ENCODE data around the gene FLYWCH2. TPM values are rescaled to one million over a fixed set of nuclear protein-coding genes. Genes with fewer than 3 reads are reported as not detected.

FLYWCH2 gene
- total RNA-seq, 1 experiment from 2014 or later, result 33.7 TPM

DNA sequence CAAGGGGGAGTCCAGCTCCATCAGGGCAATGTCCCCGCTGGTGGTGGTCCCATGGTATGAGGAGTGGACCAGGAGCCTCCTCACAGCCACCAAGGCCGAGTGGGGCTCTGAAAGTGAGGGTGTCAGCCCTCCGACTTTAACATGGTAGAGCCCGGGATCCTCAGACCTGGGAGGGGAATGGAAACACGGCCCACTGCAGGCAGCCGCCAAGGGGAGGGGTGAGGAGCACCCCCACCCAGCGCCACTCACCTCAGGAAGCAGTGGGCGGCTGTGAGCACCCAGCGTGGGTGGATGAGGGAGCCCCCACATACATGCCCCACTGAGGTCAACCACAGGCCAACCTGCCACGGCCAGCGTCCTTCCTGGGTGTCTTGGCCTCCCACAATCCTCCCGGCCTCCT, 42.1 kb upstream of the FLYWCH2 start:
- Histone ChIP-seq H3K9me2 (ENCODE audit: insufficient read depth) (no peaks in the 10 kb centered on the region), H3K4me3 (replicated peaks in 1 of 2; ENCODE audit: low read depth in 1 of 2, low read length in 2 of 2) (no peak overlapping the region), H3K9ac (ENCODE audit: low read length) (no peak overlapping the region), H3K9me3 (ENCODE audit: control insufficient read depth in 1 of 2, insufficient read depth in 1 of 2, low read depth in 1 of 2, low read length in 2 of 2) (no peaks in the 10 kb centered on the region), H3K4me1 (ENCODE audit: control insufficient read depth in 1 of 2, insufficient read depth in 2 of 2, low read length in 2 of 2) (peaks cover 22 to 62% of the 10 kb centered on the region in 2 experiments), H4K20me1 (ENCODE audit: insufficient read depth) (no peaks in the 10 kb centered on the region), H3K36me3 (ENCODE audit: control insufficient read depth in 1 of 2, insufficient read depth in 2 of 2, low read length in 2 of 2) (no peaks in the 10 kb centered on the region), H3K4me2 (ENCODE audit: low read length) (no peak overlapping the region; the same call in 1 of the 2 replicates), H3K27me3 (ENCODE audit: insufficient read depth, low read length) (no peaks in the 10 kb centered on the region), H3K79me2 (ENCODE audit: insufficient read depth, low read length) (no peaks in the 10 kb centered on the region), H2AFZ (ENCODE audit: low read depth, low read length, poor library complexity, severe bottlenecking) (no peak overlapping the region), H3K27ac (ENCODE audit: low read depth, low read length) (no peak overlapping the region; the same call in 1 of the 2 replicates)
- CTCF ChIA-PET, result no interaction called here
- TF ChIP-seq ELF1 (IDR thresholded peaks at IDR 0.05; ENCODE audit: borderline replicate concordance, low read depth) (no peak), JUND (IDR thresholded peaks at IDR 0.05) (no peak), RAD21 (IDR thresholded peaks at IDR 0.05; ENCODE audit: low read depth) (no peak), POLR2AphosphoS5 (IDR thresholded peaks at IDR 0.05; ENCODE audit: low read depth, low read length) (no peak), EZH2phosphoT487 (IDR thresholded peaks at IDR 0.05; ENCODE audit: borderline replicate concordance) (no peak), SRF (IDR thresholded peaks at IDR 0.05; ENCODE audit: low read depth) (no peak), EZH2 (IDR thresholded peaks at IDR 0.05) (no peak), ZBTB33 (IDR thresholded peaks at IDR 0.05; ENCODE audit: extremely low read depth, insufficient replicate concordance, low read length) (no peak), ZFX (IDR thresholded peaks at IDR 0.05) (no peak), CEBPB (IDR thresholded peaks at IDR 0.05; ENCODE audit: low read depth) (no peak), SIN3A (IDR thresholded peaks at IDR 0.05; ENCODE audit: low read depth) (no peak), FOSL1 (IDR thresholded peaks at IDR 0.05; ENCODE audit: low read depth) (no peak), YY1 (IDR thresholded peaks at IDR 0.05; ENCODE audit: extremely low read depth, insufficient replicate concordance, low read depth, low read length) (no peak)
- TF ChIP-seq, protein P1, sequence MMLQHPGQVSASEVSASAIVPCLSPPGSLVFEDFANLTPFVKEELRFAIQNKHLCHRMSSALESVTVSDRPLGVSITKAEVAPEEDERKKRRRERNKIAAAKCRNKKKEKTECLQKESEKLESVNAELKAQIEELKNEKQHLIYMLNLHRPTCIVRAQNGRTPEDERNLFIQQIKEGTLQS (IDR thresholded peaks at IDR 0.05), result no peak
- TF ChIP-seq, protein P2, sequence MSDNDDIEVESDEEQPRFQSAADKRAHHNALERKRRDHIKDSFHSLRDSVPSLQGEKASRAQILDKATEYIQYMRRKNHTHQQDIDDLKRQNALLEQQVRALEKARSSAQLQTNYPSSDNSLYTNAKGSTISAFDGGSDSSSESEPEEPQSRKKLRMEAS (IDR thresholded peaks at IDR 0.05), result no peak
- TF ChIP-seq, protein P3, sequence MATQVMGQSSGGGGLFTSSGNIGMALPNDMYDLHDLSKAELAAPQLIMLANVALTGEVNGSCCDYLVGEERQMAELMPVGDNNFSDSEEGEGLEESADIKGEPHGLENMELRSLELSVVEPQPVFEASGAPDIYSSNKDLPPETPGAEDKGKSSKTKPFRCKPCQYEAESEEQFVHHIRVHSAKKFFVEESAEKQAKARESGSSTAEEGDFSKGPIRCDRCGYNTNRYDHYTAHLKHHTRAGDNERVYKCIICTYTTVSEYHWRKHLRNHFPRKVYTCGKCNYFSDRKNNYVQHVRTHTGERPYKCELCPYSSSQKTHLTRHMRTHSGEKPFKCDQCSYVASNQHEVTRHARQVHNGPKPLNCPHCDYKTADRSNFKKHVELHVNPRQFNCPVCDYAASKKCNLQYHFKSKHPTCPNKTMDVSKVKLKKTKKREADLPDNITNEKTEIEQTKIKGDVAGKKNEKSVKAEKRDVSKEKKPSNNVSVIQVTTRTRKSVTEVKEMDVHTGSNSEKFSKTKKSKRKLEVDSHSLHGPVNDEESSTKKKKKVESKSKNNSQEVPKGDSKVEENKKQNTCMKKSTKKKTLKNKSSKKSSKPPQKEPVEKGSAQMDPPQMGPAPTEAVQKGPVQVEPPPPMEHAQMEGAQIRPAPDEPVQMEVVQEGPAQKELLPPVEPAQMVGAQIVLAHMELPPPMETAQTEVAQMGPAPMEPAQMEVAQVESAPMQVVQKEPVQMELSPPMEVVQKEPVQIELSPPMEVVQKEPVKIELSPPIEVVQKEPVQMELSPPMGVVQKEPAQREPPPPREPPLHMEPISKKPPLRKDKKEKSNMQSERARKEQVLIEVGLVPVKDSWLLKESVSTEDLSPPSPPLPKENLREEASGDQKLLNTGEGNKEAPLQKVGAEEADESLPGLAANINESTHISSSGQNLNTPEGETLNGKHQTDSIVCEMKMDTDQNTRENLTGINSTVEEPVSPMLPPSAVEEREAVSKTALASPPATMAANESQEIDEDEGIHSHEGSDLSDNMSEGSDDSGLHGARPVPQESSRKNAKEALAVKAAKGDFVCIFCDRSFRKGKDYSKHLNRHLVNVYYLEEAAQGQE (IDR thresholded peaks at IDR 0.05; ENCODE audit: low read depth), result no peak
- ATAC-seq (no peak), DNase-seq (ENCODE audit: low read depth, low spot score) (no peak)
- intact Hi-C loops (cut with micrococcal nuclease), result no loop called here
- POLR2A ChIA-PET, result no interaction called here
- RAD21 ChIA-PET (ENCODE audit: low non-redundant PET in 1 of 2, low total read pairs in 2 of 2, uncharacterized antibody in 2 of 2, unreplicated experiment in 2 of 2), result no interaction called here
- no TSS peak for BruUV-seq (replicated peaks)
